Ovary (tissue), 3 donors: ENCODE data around the gene KLHL30.
"Not testable (repeated sequence)": the region's sequence is repeated elsewhere in the genome, so short reads cannot be mapped to it uniquely, and the experiment has no call there.

Experiments used
- CTCF ChIP-seq, 3 donors: fragments of 450-650 bp in 2 of 3; fragments of 200-600 bp in 1 of 3; IDR thresholded peaks; one replicate each; pipeline versions ENCODE4 v1.5.1 to v1.8.0; 2016 to 2022; ENCODE audit warnings: antibody characterized with exemption in 3 of 3, mild to moderate bottlenecking in 1 of 3
- POLR2A ChIP-seq: fragments of 450-650 bp; IDR thresholded peaks from one replicate; pipeline ENCODE4 v1.6.1; 2017; ENCODE audit warnings: antibody characterized with exemption, mild to moderate bottlenecking, moderate library complexity
- donor health status: DM: no; HTN: no; CAD: no.

GRCh38 chr2:238171072-238171431, 32.6 kb downstream of the KLHL30 start:
- not testable (repeated sequence) for TF ChIP-seq CTCF (IDR thresholded peaks at IDR 0.05); POLR2A
